RWPE2 (cell line): ENCODE measurements around the gene SH3GL2.

Experiments used
- ATAC-seq: fragments of 200-7000 bp; cut with Tn5 transposase; 3 replicates; pipeline ENCODE4 v1.9.1; 2021; ENCODE audit warnings: low read depth
- DNase-seq: peaks from one replicate; pipeline ENCODE4 v3.0.0-alpha.2; 2020; ENCODE audit warnings: low spot score
- H3K27ac ChIP-seq: fragments of 450-650 bp; 2 replicates; pipeline ENCODE4 v1.5.1; 2017; ENCODE audit warnings: mild to moderate bottlenecking; ENCODE audit not compliant: poor library complexity, severe bottlenecking
- H3K27me3 ChIP-seq: fragments of 250-450 bp; sonication (Bioruptor Pico); 2 replicates; pipeline ENCODE4 v1.5.1; 2021; ENCODE audit warnings: mild to moderate bottlenecking, moderate library complexity; ENCODE audit not compliant: insufficient read depth, poor library complexity, severe bottlenecking
- H3K36me3 ChIP-seq: fragments of 250-450 bp; sonication (Bioruptor Pico); 2 replicates; pipeline ENCODE4 v1.5.1; 2020; ENCODE audit warnings: low read depth, mild to moderate bottlenecking, moderate library complexity
- H3K4me1 ChIP-seq: fragments of 250-450 bp; sonication (Bioruptor Pico); 2 replicates; pipeline ENCODE4 v1.5.1; 2021; ENCODE audit warnings: mild to moderate bottlenecking, moderate library complexity; ENCODE audit not compliant: insufficient read depth, poor library complexity, severe bottlenecking
- H3K4me3 ChIP-seq: fragments of 250-450 bp; sonication (Bioruptor Pico); 2 replicates; pipeline ENCODE4 v1.5.1; 2021; ENCODE audit warnings: mild to moderate bottlenecking, moderate library complexity; ENCODE audit not compliant: severe bottlenecking
- H3K9me3 ChIP-seq: fragments of 250-450 bp; sonication (Bioruptor Pico); 2 replicates; pipeline ENCODE4 v1.5.1; 2021; ENCODE audit warnings: mild to moderate bottlenecking, moderate library complexity; ENCODE audit not compliant: severe bottlenecking
- CTCF ChIP-seq: fragments of 450-650 bp; IDR thresholded peaks from one replicate; pipeline ENCODE4 v1.5.1; 2017; ENCODE audit warnings: mild to moderate bottlenecking, moderate library complexity; ENCODE audit not compliant: poor library complexity, severe bottlenecking

SH3GL2 gene

DNA sequence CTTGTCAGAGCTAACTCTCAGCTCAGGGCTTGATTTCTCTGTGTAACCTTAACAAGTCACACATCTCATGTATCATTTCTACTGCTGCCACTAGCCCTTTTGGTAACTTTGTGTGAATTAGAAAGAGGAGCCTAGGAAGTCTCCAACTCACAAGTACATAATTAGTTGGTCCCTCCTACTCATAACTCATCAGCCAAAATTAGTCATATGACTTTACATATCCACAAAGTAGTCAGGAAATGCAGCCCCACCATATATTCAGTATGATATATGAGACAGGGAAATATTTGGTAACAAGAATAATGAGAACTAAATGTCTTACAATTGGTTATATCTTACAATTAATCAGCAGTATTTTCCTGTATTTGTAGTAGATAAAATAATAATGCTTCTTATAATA lies 250.2 kb downstream of the SH3GL2 start:
- H3K36me3 ChIP-seq = no peaks in the 10 kb centered on the region
- H3K4me3 ChIP-seq = no peak overlapping the region
- H3K27me3 ChIP-seq = no peaks in the 10 kb centered on the region
- H3K4me1 ChIP-seq = no peaks in the 10 kb centered on the region
- no peak for ATAC-seq
- no peak for TF ChIP-seq CTCF
- no peaks in the 10 kb centered on the region for H3K9me3 ChIP-seq
- H3K27ac ChIP-seq = no peak overlapping the region
- DNase-seq = no peak

- Histone ChIP-seq H3K9me3 (no peaks in the 10 kb centered on the region), H3K4me1 (no peaks in the 10 kb centered on the region)
These were observed 251.0 kb downstream of the SH3GL2 start for GRCh38 chr9:17829812-17830385.

GRCh38 chr9:17832812-17833211 lies 253.9 kb downstream of the SH3GL2 start:
- Histone ChIP-seq H3K36me3 (no peaks in the 10 kb centered on the region), H3K27me3 (no peaks in the 10 kb centered on the region)

More at GRCh38 chr9:17829812-17830385, 251.0 kb downstream of the SH3GL2 start:
- Histone ChIP-seq H3K4me3 (no peak overlapping the region), H3K36me3 (no peaks in the 10 kb centered on the region), H3K27me3 (no peaks in the 10 kb centered on the region), H3K27ac (no peak overlapping the region)
- ATAC-seq (no peak), DNase-seq (no peak)
- no peak for TF ChIP-seq CTCF

GRCh38 chr9:17833846-17834245 lies 255.0 kb downstream of the SH3GL2 start:
- ATAC-seq (no peak), DNase-seq (no peak)
- no peak overlapping the region for H3K27ac ChIP-seq
- no peak for TF ChIP-seq CTCF
- H3K36me3 ChIP-seq = no peaks in the 10 kb centered on the region
- H3K4me1 ChIP-seq = no peaks in the 10 kb centered on the region
- no peaks in the 10 kb centered on the region for H3K27me3 ChIP-seq
- H3K9me3 ChIP-seq = no peaks in the 10 kb centered on the region
- H3K4me3 ChIP-seq = no peak overlapping the region

More at GRCh38 chr9:17832812-17833211, 253.9 kb downstream of the SH3GL2 start:
- ATAC-seq (no peak), DNase-seq (no peak)
- no peak overlapping the region for H3K4me3 ChIP-seq
- H3K27ac ChIP-seq = no peak overlapping the region
- TF ChIP-seq CTCF = no peak
- no peaks in the 10 kb centered on the region for H3K9me3 ChIP-seq
- H3K4me1 ChIP-seq = no peaks in the 10 kb centered on the region

GRCh38 chr9:17837965-17838364 lies 259.1 kb downstream of the SH3GL2 start:
- ATAC-seq = no peak
- no peak for DNase-seq
- no peaks in the 10 kb centered on the region for H3K9me3 ChIP-seq

More at GRCh38 chr9:17837965-17838364, 259.1 kb downstream of the SH3GL2 start:
- Histone ChIP-seq H3K4me1 (no peaks in the 10 kb centered on the region), H3K36me3 (no peaks in the 10 kb centered on the region), H3K27ac (no peak overlapping the region), H3K4me3 (no peak overlapping the region), H3K27me3 (no peaks in the 10 kb centered on the region)
- no peak for TF ChIP-seq CTCF
